LNCaP clone FGC (cell line): ENCODE data around the gene TDO2.

Experiments used
- DNase-seq: peaks from one replicate; pipeline ENCODE4 v3.0.0-alpha.2; 2011; ENCODE audit warnings: low read depth
- H3K4me3 ChIP-seq: 2 replicates; pipeline ENCODE4 v1.5.1; 2011; ENCODE audit warnings: mild to moderate bottlenecking, low read depth, low read length, control low read depth
- TF ChIP-seq, protein P1 (sequence below): IDR thresholded peaks from 2 replicates; pipeline ENCODE4 v1.5.1; 2012; ENCODE audit warnings: mild to moderate bottlenecking; ENCODE audit not compliant: control insufficient read depth, insufficient read depth; ENCODE audit errors: extremely low read depth

Gene TDO2

DNA sequence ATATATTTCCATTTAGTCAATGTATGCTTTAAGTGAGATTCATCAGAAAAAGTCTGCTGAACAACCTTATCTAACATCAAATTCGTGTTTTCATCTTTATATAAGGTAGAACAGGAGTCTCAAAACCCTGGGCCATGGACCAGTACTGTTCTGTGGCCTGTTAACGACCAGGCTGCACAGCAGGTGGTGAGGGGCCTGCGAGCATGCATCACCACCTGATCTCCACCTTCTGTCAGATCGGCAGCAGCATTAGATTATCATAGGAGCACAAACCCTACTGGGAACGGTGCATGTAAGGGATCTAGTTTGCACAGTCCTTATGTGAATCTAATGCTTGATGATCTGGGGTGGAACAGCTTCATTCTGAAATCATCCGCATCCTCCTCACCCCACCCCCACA, 47.0 kb downstream of the TDO2 start:
- no peak overlapping the region for H3K4me3 ChIP-seq
- no peak for DNase-seq
- TF ChIP-seq, protein P1, sequence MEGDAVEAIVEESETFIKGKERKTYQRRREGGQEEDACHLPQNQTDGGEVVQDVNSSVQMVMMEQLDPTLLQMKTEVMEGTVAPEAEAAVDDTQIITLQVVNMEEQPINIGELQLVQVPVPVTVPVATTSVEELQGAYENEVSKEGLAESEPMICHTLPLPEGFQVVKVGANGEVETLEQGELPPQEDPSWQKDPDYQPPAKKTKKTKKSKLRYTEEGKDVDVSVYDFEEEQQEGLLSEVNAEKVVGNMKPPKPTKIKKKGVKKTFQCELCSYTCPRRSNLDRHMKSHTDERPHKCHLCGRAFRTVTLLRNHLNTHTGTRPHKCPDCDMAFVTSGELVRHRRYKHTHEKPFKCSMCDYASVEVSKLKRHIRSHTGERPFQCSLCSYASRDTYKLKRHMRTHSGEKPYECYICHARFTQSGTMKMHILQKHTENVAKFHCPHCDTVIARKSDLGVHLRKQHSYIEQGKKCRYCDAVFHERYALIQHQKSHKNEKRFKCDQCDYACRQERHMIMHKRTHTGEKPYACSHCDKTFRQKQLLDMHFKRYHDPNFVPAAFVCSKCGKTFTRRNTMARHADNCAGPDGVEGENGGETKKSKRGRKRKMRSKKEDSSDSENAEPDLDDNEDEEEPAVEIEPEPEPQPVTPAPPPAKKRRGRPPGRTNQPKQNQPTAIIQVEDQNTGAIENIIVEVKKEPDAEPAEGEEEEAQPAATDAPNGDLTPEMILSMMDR, result no peak

DNA sequence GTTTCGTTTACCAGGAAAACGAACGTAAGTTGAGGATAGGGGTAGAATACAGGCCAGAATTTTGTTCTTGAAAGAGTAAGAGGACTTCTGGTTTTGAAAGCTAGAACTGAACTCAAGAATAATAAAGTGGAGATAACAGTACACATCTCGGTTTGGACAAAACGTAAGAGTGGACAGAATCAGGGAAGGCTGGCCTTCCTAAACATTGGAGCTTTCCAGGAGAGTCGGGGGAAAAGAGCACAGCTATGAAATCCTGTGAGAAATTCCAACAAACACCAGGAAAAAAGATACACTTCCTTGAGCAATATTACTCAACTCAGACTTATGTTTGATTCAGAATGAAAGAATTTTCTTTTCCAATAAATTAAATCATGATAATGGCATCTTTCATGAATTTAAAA, 49.0 kb downstream of the TDO2 start:
- TF ChIP-seq, protein P1, result no peak
- H3K4me3 ChIP-seq, result no peak overlapping the region
- DNase-seq, result no peak

DNA sequence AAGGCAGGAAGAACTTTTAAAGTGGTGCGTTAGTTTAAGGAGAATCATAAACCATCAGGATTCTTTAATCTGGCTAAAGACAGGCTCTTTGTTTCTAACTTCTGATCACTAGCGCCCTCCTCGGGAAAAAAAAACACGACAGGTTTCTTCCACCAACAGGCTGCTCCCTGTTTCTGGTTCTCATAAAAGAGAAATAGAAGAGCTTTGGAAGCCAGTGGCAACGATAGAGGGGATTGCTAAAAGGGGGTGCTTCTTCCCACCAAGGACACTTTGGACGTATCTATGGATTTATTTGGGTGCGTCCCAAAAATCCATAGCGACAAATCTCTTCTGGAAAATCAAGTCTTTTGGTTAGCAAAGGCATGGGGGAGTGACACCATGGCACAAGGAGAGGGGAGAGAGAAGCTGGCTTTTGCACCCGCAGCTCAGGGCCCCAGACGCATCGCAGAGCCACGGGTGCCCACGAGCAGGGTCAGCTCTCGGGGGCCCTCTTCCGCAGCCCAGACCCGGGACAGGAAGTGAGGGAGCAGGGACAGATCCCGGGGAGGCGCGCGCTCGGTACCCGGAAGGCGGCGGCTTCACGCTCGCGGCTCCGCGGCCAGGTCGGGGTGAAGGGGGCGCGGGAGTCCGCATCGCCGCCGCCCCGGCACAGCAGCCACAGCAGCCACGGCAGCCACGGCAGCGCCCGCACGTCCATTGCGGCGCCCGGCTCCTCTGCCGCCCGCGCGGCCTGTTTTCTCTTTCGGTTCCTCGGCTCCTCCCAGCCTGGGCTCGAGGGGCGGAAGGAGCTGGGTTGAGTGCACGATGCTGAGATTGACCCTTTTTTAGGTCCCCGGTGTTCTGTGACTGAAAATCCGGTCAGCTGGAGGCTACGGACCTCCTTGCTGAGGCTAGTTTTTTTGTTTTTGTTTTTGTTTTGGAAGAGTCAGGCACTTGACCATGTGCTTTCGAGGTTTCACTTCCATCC, 49.9 kb downstream of the TDO2 start, which contains the start of gene CTSO:
Gene CTSO (minus strand): TSS at position 716 of the 967 bp plus-strand sequence. CDS start 19 bp downstream, at position 697.
- H3K4me3 ChIP-seq, result peak within 1 kb of the TSS; percentile 71
- peak; percentile 59 for DNase-seq
- TF ChIP-seq, protein P1, result peak; percentile 56

DNA sequence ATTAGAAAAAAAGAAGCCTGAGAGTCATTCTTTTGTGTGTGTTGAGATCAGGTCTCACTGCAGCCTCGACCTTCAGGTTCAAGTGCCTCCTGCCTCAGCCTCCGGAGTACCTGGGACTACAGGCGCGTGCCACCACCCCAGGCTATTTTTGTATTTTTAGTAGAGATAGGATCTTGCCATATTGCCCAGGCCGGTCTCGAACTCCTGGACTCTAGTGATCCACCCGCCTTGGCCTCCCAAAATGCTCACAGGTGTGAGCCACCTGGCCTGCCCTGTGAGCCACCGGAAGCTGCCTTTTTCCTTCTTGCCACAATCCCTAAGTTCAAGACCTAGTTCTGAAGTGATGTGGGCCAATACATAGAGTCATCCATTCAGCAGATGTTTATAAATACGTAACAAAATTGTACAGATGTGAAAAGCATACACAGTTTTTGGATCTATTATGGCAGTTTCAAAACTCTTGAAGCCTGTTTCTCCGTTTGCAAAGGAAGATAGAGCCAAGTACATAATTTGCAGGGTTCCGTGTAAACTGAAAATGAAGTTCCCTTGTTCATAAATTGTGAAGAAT, 50.7 kb downstream of the TDO2 start:
- TF ChIP-seq, protein P1, result no peak
- DNase-seq, result no peak

DNA sequence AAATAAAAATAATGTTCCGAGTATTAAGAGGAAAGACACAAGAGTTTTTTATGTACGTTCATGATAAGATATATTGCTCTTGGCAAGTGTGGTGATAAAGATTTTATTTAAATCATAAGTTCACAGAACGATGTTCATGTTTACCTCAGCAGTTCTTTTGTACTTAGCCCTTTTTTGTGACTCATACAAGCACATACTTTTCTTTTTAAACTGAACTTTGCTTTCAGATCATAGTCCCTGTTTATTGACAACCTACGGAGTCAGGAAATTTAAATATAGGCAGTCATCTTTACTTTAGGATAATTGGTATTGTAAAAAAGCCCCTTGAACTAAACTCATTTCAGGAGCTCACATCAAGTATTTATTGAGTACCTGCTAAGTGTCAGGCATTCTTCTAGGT, 51.4 kb downstream of the TDO2 start:
- TF ChIP-seq, protein P1, result no peak
- no peak for DNase-seq
- no peak overlapping the region for H3K4me3 ChIP-seq

More for the DNA sequence above, 50.7 kb downstream of the TDO2 start:
- H3K4me3 ChIP-seq, result peak overlapping the region; percentile 71

GRCh38 chr4:155956461-155956860, 53.0 kb downstream of the TDO2 start:
- TF ChIP-seq, protein P1, result no peak
- no peak for DNase-seq
- no peak overlapping the region for H3K4me3 ChIP-seq
